Keratinocyte (primary cell): ENCODE results near the gene ANO2. TPM values are rescaled to one million over a fixed set of nuclear protein-coding genes. Genes with fewer than 3 reads are reported as not detected.

Source experiments
- DNase-seq: peaks from one replicate; pipeline ENCODE4 v3.0.0-alpha.2; 2011; ENCODE audit warnings: low read depth, missing footprints, low spot score
- FAIRE-seq: peaks from 2 replicates; lab custom pipeline; 2011; peaks lifted over from hg19 to GRCh38; lab: Jason Lieb, UNC
- H2AFZ ChIP-seq: 2 replicates; pipeline ENCODE4 v1.6.0; 2012; ENCODE audit warnings: low read length, control low read depth, inconsistent platforms; ENCODE audit not compliant: control insufficient read depth
- H3K27ac ChIP-seq: 2 replicates; pipeline ENCODE4 v1.5.1; 2011; ENCODE audit warnings: low read length; ENCODE audit not compliant: control insufficient read depth, insufficient read depth
- H3K27me3 ChIP-seq: 3 replicates; pipeline ENCODE4 v1.6.0; 2011; ENCODE audit warnings: low read length; ENCODE audit not compliant: control insufficient read depth, insufficient read depth; ENCODE audit errors: extremely low read depth
- H3K36me3 ChIP-seq, 2 experiments: 2 replicates in 1 of 2; 3 replicates in 1 of 2; pipeline ENCODE4 v1.5.1; 2011; ENCODE audit warnings: low read length in 2 of 2, mild to moderate bottlenecking in 1 of 2; ENCODE audit not compliant: control insufficient read depth in 2 of 2, insufficient read depth in 2 of 2; ENCODE audit errors: extremely low read depth in 1 of 2
- H3K4me1 ChIP-seq: 3 replicates; pipeline ENCODE4 v1.5.1; 2011; ENCODE audit warnings: low read length; ENCODE audit not compliant: control insufficient read depth, insufficient read depth; ENCODE audit errors: extremely low read depth
- H3K4me2 ChIP-seq: 3 replicates; pipeline ENCODE4 v1.6.0; 2011; ENCODE audit warnings: low read depth, low read length; ENCODE audit not compliant: control insufficient read depth, insufficient read depth; ENCODE audit errors: extremely low read depth
- H3K4me3 ChIP-seq, 3 experiments: fragments of 200-600 bp in 1 of 3; sonication (generic) in 1 of 3; 2 replicates in 2 of 3; 3 replicates in 1 of 3; pipeline ENCODE4 v1.5.1; 2011 to 2016; ENCODE audit warnings: low read length in 3 of 3, mild to moderate bottlenecking in 3 of 3, control low read depth in 2 of 3, inconsistent platforms in 1 of 3, low read depth in 1 of 3, mixed read lengths in 1 of 3, mixed run types in 1 of 3, moderate library complexity in 1 of 3; ENCODE audit not compliant: control insufficient read depth in 2 of 3, insufficient read depth in 2 of 3; ENCODE audit errors: extremely low read depth in 1 of 3
- H3K79me2 ChIP-seq: 2 replicates; pipeline ENCODE4 v1.6.0; 2012; ENCODE audit warnings: low read length; ENCODE audit not compliant: control insufficient read depth, insufficient read depth
- H3K9ac ChIP-seq: 3 replicates; pipeline ENCODE4 v1.6.0; 2011; ENCODE audit warnings: low read length; ENCODE audit not compliant: control insufficient read depth, insufficient read depth; ENCODE audit errors: extremely low read depth
- H3K9me1 ChIP-seq: 3 replicates; pipeline ENCODE4 v1.6.0; 2011; ENCODE audit warnings: low read length; ENCODE audit not compliant: control insufficient read depth, insufficient read depth; ENCODE audit errors: extremely low read depth
- H3K9me3 ChIP-seq: 2 replicates; pipeline ENCODE4 v1.5.1; 2012; ENCODE audit warnings: low read depth, low read length; ENCODE audit not compliant: control insufficient read depth
- H4K20me1 ChIP-seq: 3 replicates; pipeline ENCODE4 v1.6.0; 2011; ENCODE audit warnings: low read length; ENCODE audit not compliant: control insufficient read depth, insufficient read depth; ENCODE audit errors: extremely low read depth
- CTCF ChIP-seq, 3 experiments: IDR thresholded peaks in 1 of 3; conservative IDR thresholded peaks in 1 of 3; optimal IDR thresholded peaks in 1 of 3; 2 replicates in 2 of 3; 3 replicates in 1 of 3; pipeline versions ENCODE3 to v1.5.1; 2011; ENCODE audit warnings: low read length in 3 of 3, mild to moderate bottlenecking in 3 of 3, moderate library complexity in 2 of 3, control low read depth in 1 of 3, inconsistent platforms in 1 of 3; ENCODE audit not compliant: insufficient read depth in 2 of 3; ENCODE audit errors: extremely low read depth in 1 of 3
- EZH2 ChIP-seq: IDR thresholded peaks from one replicate; pipeline ENCODE4 v1.6.1; 2012; ENCODE audit warnings: inconsistent platforms, mild to moderate bottlenecking, low read length, moderate library complexity
- dilution Hi-C: fragments of 300-500 bp; cut with MboI; formaldehyde crosslinking; loops from one replicate; pipeline ENCODE4 v1.7.0; 2020; ENCODE audit warnings: low sequenced_read_pairs; ENCODE audit not compliant: extremely low pct_ligation_motif_present
- polyA plus RNA-seq, 5 experiments: library from polyadenylated mRNA; depleted of rRNA in 3 of 5; stranded (reverse) in 3 of 5; stranded (forward) in 1 of 5; unstranded in 1 of 5; fragments of >200 nt; gene quantifications; 1 replicate in 1 of 5; 2 replicates in 3 of 5; 3 replicates in 1 of 5; pipeline versions ENCODE4 v1.2.1 to v1.2.3, GENCODE V29; 2011 to 2012; ENCODE audit warnings: missing spikeins in 2 of 5, low read depth in 1 of 5, low replicate concordance in 1 of 5

ANO2 gene
- polyA plus RNA-seq, 1 donor (not counting 4 experiments of a cell fraction or from before 2014, with no cell fraction given), result 0.14 TPM

GRCh38 chr12:5626151-5626550, 318.9 kb downstream of the ANO2 start:
- no peak for DNase-seq
- Histone ChIP-seq H3K9me3 (no peaks in the 10 kb centered on the region), H3K4me1 (no peaks in the 10 kb centered on the region), H3K36me3 (no peaks in the 10 kb centered on the region), H3K4me3 (no peak overlapping the region), H3K9ac (no peak overlapping the region), H3K27ac (no peak overlapping the region), H3K4me2 (no peak overlapping the region), H2AFZ (no peak overlapping the region), H3K79me2 (no peaks in the 10 kb centered on the region), H3K9me1 (no peaks in the 10 kb centered on the region), H3K27me3 (no peaks in the 10 kb centered on the region), H4K20me1 (no peaks in the 10 kb centered on the region)
- dilution Hi-C loops, result no loop called here
- FAIRE-seq, result no peak
- no peak for TF ChIP-seq CTCF (optimal IDR thresholded peaks at IDR 0.05 in 1 of 3, IDR thresholded peaks at IDR 0.05 in 1 of 3, conservative IDR thresholded peaks at IDR 0.05 in 1 of 3; ENCODE audit: extremely low read depth in 1 of 3, insufficient read depth in 2 of 3, low read length in 3 of 3)
- no peak for TF ChIP-seq EZH2

GRCh38 chr12:5624486-5625272, 320.4 kb downstream of the ANO2 start:
- Histone ChIP-seq H3K9me1 (no peaks in the 10 kb centered on the region), H3K4me1 (no peaks in the 10 kb centered on the region), H3K9ac (no peak overlapping the region), H3K27ac (no peak overlapping the region), H3K27me3 (no peaks in the 10 kb centered on the region), H3K79me2 (no peaks in the 10 kb centered on the region), H3K9me3 (no peaks in the 10 kb centered on the region), H4K20me1 (no peaks in the 10 kb centered on the region), H3K4me3 (no peak overlapping the region), H3K36me3 (no peaks in the 10 kb centered on the region), H3K4me2 (no peak overlapping the region), H2AFZ (no peak overlapping the region)
- FAIRE-seq (no peak), DNase-seq (no peak)
- TF ChIP-seq CTCF (optimal IDR thresholded peaks at IDR 0.05 in 1 of 3, IDR thresholded peaks at IDR 0.05 in 1 of 3, conservative IDR thresholded peaks at IDR 0.05 in 1 of 3; ENCODE audit: extremely low read depth in 1 of 3, insufficient read depth in 2 of 3, low read length in 3 of 3), result no peak
- no peak for TF ChIP-seq EZH2
- dilution Hi-C loops, result no loop called here
